ACC112 (cell line): Measurements from ENCODE around the gene EXOC2.
"Not testable (repeated sequence)": the region's sequence is repeated elsewhere in the genome, so short reads cannot be mapped to it uniquely, and the experiment has no call there.

Experiments used
- H2AFZ ChIP-seq: fragments of 200-600 bp; sonication (generic); one replicate; pipeline ENCODE4 v1.6.0; 2017; ENCODE audit warnings: antibody characterized with exemption, low read length; ENCODE audit not compliant: unreplicated experiment
- H3K27ac ChIP-seq: fragments of 200-600 bp; sonication (generic); 2 replicates; pipeline ENCODE4 v1.5.1; 2014; ENCODE audit warnings: low read depth, mild to moderate bottlenecking, antibody characterized with exemption, low read length, moderate library complexity
- H3K27me3 ChIP-seq: fragments of 200-600 bp; sonication (generic); 2 replicates; pipeline ENCODE4 v1.6.1; 2014; ENCODE audit warnings: mild to moderate bottlenecking, antibody characterized with exemption, low read length, moderate library complexity, mixed read lengths; ENCODE audit not compliant: insufficient read depth
- H3K36me3 ChIP-seq: fragments of 200-600 bp; sonication (generic); 2 replicates; pipeline ENCODE4 v1.6.1; 2016; ENCODE audit warnings: mild to moderate bottlenecking, antibody characterized with exemption, low read length, moderate library complexity, mixed read lengths; ENCODE audit not compliant: insufficient read depth
- H3K4me1 ChIP-seq: fragments of 200-600 bp; sonication (generic); one replicate; pipeline ENCODE4 v1.6.1; 2016; ENCODE audit warnings: low read length, mixed read lengths; ENCODE audit not compliant: insufficient read depth, unreplicated experiment, control insufficient read depth
- H3K4me3 ChIP-seq: fragments of 200-600 bp; sonication (generic); 2 replicates; pipeline ENCODE4 v1.5.1; 2014; ENCODE audit warnings: mild to moderate bottlenecking, low read depth, low read length
- H3K79me2 ChIP-seq: fragments of 200-600 bp; sonication (generic); one replicate; pipeline ENCODE4 v1.6.0; 2016; ENCODE audit warnings: low read length; ENCODE audit not compliant: control insufficient read depth, unreplicated experiment, insufficient read depth

The EXOC2 gene

GRCh38 chr6:680251-680650 lies 12.7 kb downstream of the EXOC2 start:
- Histone ChIP-seq H3K36me3 (no peaks in the 10 kb centered on the region), H3K4me1 (peaks cover 33% of the 10 kb centered on the region), H3K27ac (no peak overlapping the region), H2AFZ (no peak overlapping the region), H3K27me3 (no peaks in the 10 kb centered on the region), H3K4me3 (no peak overlapping the region), H3K79me2 (peaks cover 51% of the 10 kb centered on the region)

GRCh38 chr6:679282-679681 lies 13.7 kb downstream of the EXOC2 start:
- Histone ChIP-seq H3K4me3 (no peak overlapping the region), H2AFZ (no peak overlapping the region), H3K79me2 (peaks cover 44% of the 10 kb centered on the region), H3K27ac (no peak overlapping the region), H3K27me3 (no peaks in the 10 kb centered on the region), H3K4me1 (peaks cover 24% of the 10 kb centered on the region), H3K36me3 (no peaks in the 10 kb centered on the region)

- H2AFZ ChIP-seq, result no peak overlapping the region
- peaks cover 38% of the 10 kb centered on the region for H3K79me2 ChIP-seq
- H3K27ac ChIP-seq, result no peak overlapping the region
- no peak overlapping the region for H3K4me3 ChIP-seq
- no peaks in the 10 kb centered on the region for H3K27me3 ChIP-seq
- no peaks in the 10 kb centered on the region for H3K36me3 ChIP-seq
- peaks cover 19% of the 10 kb centered on the region for H3K4me1 ChIP-seq
Measured at GRCh38 chr6:678520-678919, 14.4 kb downstream of the EXOC2 start.

GRCh38 chr6:677919-678318 lies 15.0 kb downstream of the EXOC2 start:
- Histone ChIP-seq H3K36me3 (no peaks in the 10 kb centered on the region), H3K4me1 (peaks cover 13% of the 10 kb centered on the region), H2AFZ (no peak overlapping the region), H3K4me3 (no peak overlapping the region), H3K27ac (no peak overlapping the region), H3K79me2 (peaks cover 32% of the 10 kb centered on the region), H3K27me3 (no peaks in the 10 kb centered on the region)

- no peaks in the 10 kb centered on the region for H3K4me1 ChIP-seq
- 0 out of 2 replicates have a peak, but pooled peaks cover 4% of the 10 kb centered on the region for H3K36me3 ChIP-seq
- H2AFZ ChIP-seq, result no peak overlapping the region
- H3K4me3 ChIP-seq, result no peak overlapping the region
- H3K79me2 ChIP-seq, result peaks cover 7% of the 10 kb centered on the region
- no peaks in the 10 kb centered on the region for H3K27me3 ChIP-seq
- H3K27ac ChIP-seq, result no peak overlapping the region
Measured at GRCh38 chr6:674956-675355, 18.0 kb downstream of the EXOC2 start.

- H3K4me1 ChIP-seq, result no peaks in the 10 kb centered on the region
- no peak overlapping the region for H3K4me3 ChIP-seq
- H3K27ac ChIP-seq, result no peak overlapping the region
- H2AFZ ChIP-seq, result no peak overlapping the region
- H3K27me3 ChIP-seq, result no peaks in the 10 kb centered on the region
- peaks cover 5% of the 10 kb centered on the region for H3K79me2 ChIP-seq
- H3K36me3 ChIP-seq, result 0 out of 2 replicates have a peak, but pooled peaks cover 4% of the 10 kb centered on the region
Measured at GRCh38 chr6:674406-674805, 18.5 kb downstream of the EXOC2 start.

GRCh38 chr6:667253-667927 lies 25.5 kb downstream of the EXOC2 start:
- H3K79me2 ChIP-seq, result peaks cover 9% of the 10 kb centered on the region
- H3K27ac ChIP-seq, result no peak overlapping the region
- H3K4me1 ChIP-seq, result no peaks in the 10 kb centered on the region
- H3K36me3 ChIP-seq, result 0 out of 2 replicates have a peak, but pooled peaks cover 3% of the 10 kb centered on the region
- no peaks in the 10 kb centered on the region for H3K27me3 ChIP-seq
- no peak overlapping the region for H3K4me3 ChIP-seq
- H2AFZ ChIP-seq, result no peak overlapping the region

GRCh38 chr6:665403-666267 lies 27.3 kb downstream of the EXOC2 start:
- no peak overlapping the region for H3K27ac ChIP-seq
- no peak overlapping the region for H3K4me3 ChIP-seq
- H3K79me2 ChIP-seq, result peaks cover 13% of the 10 kb centered on the region
- H3K4me1 ChIP-seq, result no peaks in the 10 kb centered on the region
- no peaks in the 10 kb centered on the region for H3K27me3 ChIP-seq
- H3K36me3 ChIP-seq, result no peaks in the 10 kb centered on the region
- no peak overlapping the region for H2AFZ ChIP-seq

GRCh38 chr6:663788-664187 lies 29.2 kb downstream of the EXOC2 start:
- H3K4me3 ChIP-seq, H3K36me3 ChIP-seq, H3K27me3 ChIP-seq, H2AFZ ChIP-seq, H3K27ac ChIP-seq, H3K4me1 ChIP-seq: not testable (repeated sequence)
- peaks cover 26% of the 10 kb centered on the region for H3K79me2 ChIP-seq

GRCh38 chr6:659716-660581 lies 33.0 kb downstream of the EXOC2 start:
- peaks cover 26% of the 10 kb centered on the region for H3K79me2 ChIP-seq
- H3K27me3 ChIP-seq, result no peaks in the 10 kb centered on the region
- peaks cover 4% of the 10 kb centered on the region for H3K4me1 ChIP-seq
- H3K4me3 ChIP-seq, result no peak overlapping the region
- H3K36me3 ChIP-seq, result no peaks in the 10 kb centered on the region
- H3K27ac ChIP-seq, result no peak overlapping the region
- no peak overlapping the region for H2AFZ ChIP-seq
